ENCODE data around the gene TMEM240. TPM values are rescaled to one million over a fixed set of nuclear protein-coding genes. Genes with fewer than 3 reads are reported as not detected.
"Not testable (repeated sequence)": the region's sequence is repeated elsewhere in the genome, so short reads cannot be mapped to it uniquely, and the experiment has no call there.

TMEM240 gene
- total RNA-seq, 1 donor from 2014 or later: 2.9 TPM

DNA sequence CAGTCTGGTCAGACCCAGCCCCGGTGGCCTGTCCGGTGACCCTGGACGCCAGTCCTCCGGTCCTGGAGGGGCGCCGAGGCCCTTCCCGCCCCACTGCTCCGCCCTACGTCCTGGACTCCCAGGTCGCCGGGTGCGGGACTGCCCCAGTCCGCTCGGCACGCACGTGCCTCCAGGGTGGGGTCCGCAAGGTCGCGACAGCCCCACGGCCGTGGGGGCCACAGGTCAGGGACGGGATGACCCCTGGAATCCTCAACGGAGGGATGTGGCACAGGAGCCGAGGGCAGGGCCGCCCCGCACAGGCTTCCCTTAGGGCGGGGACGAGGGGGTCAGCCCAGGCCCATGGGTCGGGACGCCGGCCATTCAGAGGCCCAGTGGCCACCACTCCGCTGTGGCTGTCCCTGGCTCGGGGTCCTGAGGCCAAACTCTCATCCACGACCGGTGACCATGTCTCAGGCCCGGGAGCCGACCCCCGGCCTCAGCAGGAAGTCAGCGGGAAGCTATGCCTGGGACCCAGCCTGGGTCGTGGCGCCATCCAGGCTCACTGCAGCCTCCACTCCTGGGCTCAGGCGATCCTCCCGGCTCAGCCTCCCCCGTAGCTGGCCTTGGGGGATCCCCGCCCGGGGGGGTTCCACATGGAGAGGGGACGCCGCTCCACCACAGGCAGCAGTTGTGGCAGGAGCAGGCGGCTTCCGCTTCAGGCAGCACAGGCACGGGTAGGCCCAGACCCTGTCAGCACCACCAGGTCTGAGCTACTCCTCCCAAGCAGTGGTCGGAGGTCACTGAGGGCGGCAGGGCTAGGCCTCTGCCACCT lies 599 bp upstream of the TMEM240 start:
- DNase-seq (ENCODE audit: low spot score): no peak

GRCh38 chr1:1539310-1540089 lies 924 bp downstream of the TMEM240 start:
- DNase-seq (ENCODE audit: low spot score): no peak

- DNase-seq (ENCODE audit: low spot score): no peak
Observed at GRCh38 chr1:1538989-1539309, 1.5 kb downstream of the TMEM240 start.

DNA sequence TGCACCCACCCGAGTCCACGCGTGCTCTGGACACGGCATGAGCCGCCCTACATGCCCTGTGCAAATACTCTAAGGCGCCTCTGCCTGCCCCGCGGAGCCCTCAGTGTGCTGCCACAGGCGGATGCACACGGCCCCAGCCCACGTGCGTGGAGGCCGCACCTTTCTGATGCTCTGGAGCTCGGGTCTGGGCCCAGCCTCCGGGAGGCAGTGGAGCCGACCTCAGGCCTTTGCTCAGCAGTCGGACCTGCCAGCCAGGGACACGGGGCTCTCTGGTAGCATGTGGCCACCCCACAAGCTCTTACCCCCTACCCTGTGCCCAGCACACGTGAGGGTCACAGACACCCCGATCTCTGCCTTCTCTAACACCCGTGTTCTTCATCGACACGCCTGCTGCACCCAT lies 2.1 kb downstream of the TMEM240 start:
- no peak for DNase-seq (ENCODE audit: low spot score)

DNA sequence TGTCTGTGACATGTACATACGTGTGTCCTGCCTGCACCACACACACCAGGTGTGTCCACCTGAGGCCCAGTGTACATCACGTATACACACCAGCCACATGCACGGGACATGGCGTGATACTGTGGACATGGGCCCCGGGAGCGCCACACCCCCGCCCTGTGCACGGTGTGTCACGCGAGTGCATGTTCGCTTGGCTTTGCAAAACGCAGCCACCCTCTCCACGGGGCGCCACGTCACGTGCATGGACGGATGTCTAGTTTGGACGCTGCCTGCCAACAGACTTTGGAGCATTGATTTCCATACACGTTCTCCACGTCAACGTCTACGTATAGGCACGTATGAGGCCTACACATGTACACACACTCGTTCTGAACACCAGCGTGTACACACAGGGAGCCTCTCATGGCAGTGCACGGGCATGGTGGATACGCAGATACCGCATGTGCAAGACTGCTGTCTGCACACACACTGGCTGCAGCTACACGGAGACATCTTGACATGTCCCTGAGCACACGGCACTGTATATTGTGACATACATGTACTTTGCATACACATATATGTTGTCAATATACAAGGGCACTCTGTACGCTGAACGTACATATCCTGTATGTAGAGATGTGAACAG lies 2.7 kb downstream of the TMEM240 start:
- no peak for DNase-seq (ENCODE audit: low spot score)

- no peak for DNase-seq (ENCODE audit: low spot score)
Observed at GRCh38 chr1:1536938-1537546, 3.4 kb downstream of the TMEM240 start.

DNA sequence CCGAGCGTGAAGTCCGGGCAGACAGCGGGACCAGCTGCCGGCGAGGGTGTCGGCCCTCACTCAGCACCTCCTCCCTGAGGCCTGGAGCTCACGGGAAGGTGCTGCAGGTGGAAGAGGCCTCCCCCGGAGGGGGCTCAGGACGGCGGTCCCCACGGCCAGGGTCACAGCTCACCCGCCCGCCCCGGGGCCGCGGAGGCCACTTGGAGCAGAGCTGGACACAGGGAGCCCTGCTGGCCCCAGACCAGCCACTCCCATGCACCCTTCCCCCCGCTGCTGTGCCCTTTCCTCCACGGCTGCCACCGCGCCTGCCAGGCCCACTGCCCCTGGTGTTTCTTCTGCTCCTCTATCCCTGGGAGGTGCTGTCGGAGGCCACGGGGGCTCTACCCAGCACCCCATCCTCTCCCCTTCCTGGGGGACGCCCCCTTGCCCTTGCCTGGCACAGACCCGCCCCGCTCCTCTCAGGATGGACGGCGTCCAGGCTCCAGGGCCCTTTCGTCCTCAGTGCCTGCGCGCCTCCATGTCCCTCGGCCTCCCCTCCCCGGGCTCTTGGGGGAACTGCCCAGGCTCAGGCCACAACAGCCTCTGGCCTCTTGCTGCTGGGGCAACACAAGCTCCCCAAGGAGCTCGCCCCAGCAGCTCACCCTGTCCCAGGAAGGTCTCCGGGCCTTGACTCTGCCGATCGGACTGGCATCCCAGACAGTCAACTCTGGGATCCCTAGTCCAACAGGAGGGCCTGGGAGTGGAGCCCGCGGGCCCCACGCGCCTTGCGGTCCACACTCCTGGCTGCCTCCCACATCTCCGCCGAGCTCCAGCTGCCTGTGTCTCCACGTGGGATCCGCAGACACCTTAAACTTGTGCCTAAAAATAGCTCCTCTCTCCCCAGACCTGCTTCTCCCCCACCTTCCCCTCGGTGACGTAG lies 4.1 kb downstream of the TMEM240 start:
- DNase-seq (ENCODE audit: low spot score): no peak

DNA sequence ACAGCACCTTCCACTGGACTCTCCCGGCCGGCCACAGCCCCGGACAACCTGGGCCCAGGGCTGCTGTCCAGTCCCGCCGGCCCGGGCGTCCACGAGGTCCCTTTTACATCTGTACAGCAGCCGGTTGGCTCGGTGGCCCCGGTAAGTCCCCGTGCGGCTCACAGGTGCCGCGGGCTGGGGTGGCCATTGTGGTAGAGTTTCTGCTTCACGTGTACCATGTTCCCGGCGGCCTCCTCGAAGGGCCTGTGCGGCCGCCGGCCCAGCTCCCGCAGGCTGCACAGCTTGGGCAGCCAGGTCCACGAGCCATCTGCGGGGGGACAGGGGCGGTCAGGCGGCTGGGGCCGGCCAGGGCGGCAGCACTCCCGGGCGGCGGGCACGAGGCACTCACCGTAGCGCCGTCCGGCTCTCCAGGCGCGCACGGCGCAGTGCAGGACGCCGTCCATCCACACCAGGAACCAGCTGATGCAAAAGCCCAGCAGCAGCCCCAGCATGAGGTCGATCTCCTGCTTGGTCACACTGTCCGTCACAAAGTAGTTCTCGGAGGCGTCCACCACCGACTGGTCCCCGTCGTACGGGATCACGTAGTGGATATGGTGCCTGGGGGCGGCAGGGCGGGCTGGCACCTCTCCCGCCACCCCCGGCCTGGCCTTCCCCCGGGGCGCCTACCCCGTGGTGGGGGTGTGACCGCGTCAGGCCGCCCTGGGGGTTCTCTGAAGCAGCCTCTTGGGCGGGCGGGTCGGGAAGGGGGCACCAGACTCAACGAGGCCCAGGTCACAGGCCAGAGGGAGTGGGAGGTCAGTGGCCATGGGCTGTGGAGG lies 5.0 kb downstream of the TMEM240 start:
- DNase-seq (ENCODE audit: low spot score): no peak

GRCh38 chr1:1534401-1535154 lies 5.8 kb downstream of the TMEM240 start:
- no peak for DNase-seq (ENCODE audit: low spot score)

- not testable (repeated sequence) for DNase-seq (ENCODE audit: low spot score)
Observed at GRCh38 chr1:1533894-1534291, 6.5 kb downstream of the TMEM240 start.

DNA sequence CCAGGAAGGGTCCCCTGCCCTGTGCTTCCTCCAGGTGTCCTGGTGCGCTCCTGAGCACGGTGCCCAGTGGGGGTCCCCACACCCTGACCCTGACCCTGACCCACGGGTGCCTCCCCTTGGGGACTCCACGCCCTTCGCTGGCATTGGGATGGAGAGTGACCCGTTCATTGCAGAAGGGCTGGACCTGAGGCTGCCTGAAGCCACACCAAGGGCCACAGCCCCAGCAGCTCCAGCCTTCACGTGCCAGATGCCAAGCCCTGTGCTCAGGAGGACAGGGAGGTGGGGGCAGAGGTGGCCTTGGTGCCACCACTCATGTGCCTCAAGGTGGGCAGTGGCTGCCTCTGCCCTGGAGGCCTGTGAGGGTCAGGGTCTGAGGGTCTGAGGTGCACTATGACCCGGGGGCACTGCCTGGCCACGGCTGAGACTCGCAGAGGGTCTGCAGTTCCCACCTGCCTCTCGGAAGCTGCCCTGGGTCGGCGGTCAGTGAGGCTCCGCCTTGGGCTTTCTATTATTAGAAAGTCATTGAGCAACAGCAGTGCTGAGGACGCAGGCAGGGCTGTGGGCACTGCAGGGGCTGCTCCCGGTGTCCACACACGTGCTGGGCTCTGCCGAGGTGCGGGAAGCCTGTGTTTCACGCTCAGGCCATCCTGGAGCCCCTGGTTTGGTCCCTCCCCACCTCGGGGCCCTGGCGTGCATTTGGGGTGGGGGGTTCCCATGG lies 7.1 kb downstream of the TMEM240 start:
- DNase-seq (ENCODE audit: low spot score): not testable (repeated sequence)

- no peak for DNase-seq (ENCODE audit: low spot score)
Observed at GRCh38 chr1:1531947-1532346, 8.5 kb downstream of the TMEM240 start.

- DNase-seq (ENCODE audit: low spot score): no peak
Observed at GRCh38 chr1:1529936-1530335, 10.5 kb downstream of the TMEM240 start.

DNA sequence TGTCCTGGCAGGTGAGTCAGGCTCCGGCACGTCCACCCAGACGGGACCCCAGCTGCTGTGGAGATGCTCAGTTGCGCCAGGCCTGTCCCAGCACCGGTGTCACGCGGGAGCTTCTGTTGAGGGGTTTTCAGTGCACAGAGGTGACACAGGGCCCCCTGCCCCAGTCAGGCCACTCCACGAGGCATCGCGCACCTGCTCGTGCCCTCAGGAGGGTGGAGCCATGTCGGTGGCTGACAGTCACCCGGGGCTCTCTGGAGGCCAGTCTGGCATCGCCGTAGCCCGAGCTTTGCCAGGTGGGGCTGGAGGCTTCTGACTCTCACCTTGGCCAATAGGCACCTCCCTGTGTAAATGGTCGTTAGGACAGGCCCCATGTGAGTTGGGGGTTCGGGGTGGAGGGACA lies 11.1 kb downstream of the TMEM240 start:
- DNase-seq (ENCODE audit: low spot score): no peak

GRCh38 chr1:1528301-1529267 lies 11.8 kb downstream of the TMEM240 start:
- no peak for DNase-seq (ENCODE audit: low spot score)

- no peak for DNase-seq (ENCODE audit: low spot score)
Observed at GRCh38 chr1:1527092-1527816, 13.2 kb downstream of the TMEM240 start.

- DNase-seq (ENCODE audit: low spot score): not testable (repeated sequence)
Observed at GRCh38 chr1:1526476-1526875, 13.9 kb downstream of the TMEM240 start.
